ENCODE measurements around the gene GALE.

The GALE gene

GRCh38 chr1:23751050-23751814 lies 49.3 kb downstream of the GALE start:
- DNase-seq = peak; percentile 47

- DNase-seq = no peak
Measured at GRCh38 chr1:23748016-23748415, 52.5 kb downstream of the GALE start.
